Measurements from ENCODE around the gene INSL3.

Gene INSL3

DNA sequence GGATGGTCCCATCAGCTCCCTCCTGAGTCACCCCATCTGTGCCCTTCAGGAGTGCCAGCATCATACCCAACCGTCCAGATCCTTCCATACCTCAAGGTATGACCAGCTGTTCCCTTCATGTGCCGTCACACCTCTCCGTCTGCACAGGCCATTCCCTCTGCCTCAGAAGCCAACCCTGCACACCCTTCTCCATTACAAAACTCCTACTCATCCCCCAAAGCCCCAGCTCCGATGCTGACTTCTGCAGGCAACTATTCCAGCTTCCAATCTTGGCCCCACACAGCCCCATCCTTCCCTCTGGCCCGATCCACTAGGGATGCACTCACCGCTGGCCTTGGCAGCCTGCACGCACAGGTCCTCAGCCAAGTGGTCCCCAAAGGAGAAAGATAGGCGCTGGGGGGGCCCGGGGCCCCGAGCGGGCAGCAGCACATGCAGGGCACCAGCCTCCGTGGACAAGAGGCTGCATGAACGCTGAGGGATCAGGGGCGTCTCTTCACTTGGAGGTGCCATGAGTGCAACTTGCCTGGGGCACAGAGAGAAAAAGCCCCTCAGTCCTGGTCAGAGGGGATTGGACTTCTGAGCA is 22.7 kb upstream of the INSL3 start:
- DNase-seq = no peak

- no peak for DNase-seq
Measured at GRCh38 chr19:17843292-17843827, 22.0 kb upstream of the INSL3 start.

DNA sequence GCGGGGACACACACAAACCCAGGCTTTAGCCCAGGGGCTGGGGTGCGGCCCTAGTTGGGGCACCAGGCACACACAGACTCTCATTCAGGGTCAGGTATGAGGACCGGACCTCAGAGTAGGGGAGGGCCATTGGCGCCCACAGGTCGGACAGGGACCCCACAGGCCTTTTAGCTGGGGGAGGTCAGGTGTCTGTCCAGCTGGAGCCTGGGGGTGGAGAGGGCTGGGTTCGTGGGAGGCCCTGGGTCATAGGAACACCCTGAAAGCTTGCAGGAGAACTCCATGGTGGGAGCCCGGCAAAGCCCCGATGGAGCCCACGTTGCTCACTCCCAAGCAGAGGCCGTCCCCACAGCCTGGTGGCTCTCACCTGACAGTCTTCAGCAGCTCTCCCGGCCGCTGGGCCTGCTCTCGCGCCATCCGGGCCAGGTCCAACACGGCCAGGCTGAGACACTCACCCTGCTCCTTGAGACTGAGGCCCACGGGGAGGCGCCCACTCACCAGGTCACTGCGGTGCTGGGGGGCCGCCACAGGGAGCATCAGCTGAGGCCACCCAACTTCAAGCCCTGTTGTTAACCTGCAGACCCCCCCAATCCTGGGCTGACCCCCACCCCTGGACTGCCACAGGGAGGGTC is 21.5 kb upstream of the INSL3 start:
- no peak for DNase-seq

DNA sequence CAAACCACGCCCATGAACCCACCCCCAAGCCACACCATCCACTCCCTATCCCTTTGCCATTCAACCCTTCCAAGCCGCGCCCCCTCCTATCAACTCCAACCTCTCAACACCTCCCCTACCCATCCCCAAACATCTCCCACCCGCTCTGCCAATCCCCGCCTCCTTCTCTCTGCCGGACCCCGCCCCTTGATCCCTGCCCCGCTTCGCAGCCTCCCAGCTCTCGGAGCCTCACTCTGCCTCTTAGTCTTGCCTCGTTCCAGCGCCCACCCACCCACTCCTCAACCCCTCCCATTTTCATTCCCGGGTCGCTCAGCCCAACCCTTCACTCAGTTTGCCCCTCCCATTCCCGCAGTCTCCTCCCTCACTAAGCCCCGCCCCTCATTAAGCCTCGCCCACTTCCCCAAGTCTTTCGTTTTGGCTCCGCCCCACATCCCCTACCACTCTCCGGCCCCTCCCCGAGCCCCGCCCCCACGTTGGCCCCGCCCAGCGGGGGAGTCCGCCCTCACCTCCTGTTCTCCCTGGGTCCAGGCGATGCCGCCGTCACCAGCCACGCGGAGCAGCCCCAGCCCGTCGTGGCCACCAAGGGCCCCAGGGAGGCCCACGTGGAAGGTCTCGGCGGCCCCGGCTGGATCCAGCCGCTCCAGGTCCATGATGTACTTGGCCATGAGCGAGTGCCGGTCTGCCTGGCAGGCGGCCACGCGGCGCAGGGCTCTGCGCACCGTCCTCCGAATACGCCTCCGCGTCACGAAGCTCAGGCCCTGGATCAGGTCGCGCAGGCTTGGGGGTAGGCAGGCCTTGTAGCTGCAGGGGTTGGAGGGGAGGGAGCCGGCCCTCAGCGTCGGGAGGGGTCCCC is 20.7 kb upstream of the INSL3 start:
- DNase-seq = peak; percentile 90

GRCh38 chr19:17841371-17841809 is 20.1 kb upstream of the INSL3 start:
- DNase-seq = no peak

DNA sequence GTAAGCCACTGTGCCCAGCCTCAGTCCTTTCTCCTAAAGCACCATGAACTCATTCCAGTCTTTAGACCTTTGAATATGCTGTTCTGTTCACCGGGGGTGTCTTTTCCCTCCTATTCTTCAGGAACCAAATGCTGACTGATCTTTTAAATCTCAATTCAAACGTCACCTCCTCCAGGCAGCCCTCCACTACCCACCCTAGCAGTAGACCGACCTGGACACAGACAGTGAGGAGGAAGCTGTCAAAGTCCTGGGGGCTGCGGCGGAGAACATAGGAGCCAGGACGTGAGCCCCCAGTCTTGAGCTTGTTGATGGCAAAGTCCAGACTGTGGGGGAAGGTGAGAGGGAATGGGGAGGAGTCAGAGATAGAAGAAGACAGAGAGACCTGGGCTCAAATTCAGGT is 18.7 kb upstream of the INSL3 start:
- DNase-seq = no peak

GRCh38 chr19:17837972-17838371 is 16.7 kb upstream of the INSL3 start:
- no peak for DNase-seq

DNA sequence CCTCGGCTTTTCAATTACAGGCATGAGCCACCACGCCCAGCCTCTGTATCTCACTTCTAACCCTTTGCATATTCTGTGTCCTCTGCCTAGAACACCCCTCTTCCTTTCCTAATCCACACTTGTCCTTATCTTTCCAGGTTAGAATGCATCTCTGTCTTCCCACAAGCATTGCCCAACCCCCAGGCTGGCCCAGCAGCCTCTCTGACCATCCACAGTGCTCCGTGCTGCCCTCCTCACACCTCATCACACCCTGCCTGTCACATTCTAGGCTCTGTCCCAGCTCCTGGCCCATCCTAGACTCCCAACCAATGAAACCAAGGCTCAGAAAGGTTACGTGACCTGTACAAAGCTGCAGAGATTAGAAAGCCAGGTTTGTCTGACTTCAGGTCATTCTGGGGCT is 15.2 kb upstream of the INSL3 start:
- no peak for DNase-seq

GRCh38 chr19:17835182-17836006 is 14.1 kb upstream of the INSL3 start:
- no peak for DNase-seq

GRCh38 chr19:17834350-17835181 is 13.2 kb upstream of the INSL3 start:
- DNase-seq = no peak

DNA sequence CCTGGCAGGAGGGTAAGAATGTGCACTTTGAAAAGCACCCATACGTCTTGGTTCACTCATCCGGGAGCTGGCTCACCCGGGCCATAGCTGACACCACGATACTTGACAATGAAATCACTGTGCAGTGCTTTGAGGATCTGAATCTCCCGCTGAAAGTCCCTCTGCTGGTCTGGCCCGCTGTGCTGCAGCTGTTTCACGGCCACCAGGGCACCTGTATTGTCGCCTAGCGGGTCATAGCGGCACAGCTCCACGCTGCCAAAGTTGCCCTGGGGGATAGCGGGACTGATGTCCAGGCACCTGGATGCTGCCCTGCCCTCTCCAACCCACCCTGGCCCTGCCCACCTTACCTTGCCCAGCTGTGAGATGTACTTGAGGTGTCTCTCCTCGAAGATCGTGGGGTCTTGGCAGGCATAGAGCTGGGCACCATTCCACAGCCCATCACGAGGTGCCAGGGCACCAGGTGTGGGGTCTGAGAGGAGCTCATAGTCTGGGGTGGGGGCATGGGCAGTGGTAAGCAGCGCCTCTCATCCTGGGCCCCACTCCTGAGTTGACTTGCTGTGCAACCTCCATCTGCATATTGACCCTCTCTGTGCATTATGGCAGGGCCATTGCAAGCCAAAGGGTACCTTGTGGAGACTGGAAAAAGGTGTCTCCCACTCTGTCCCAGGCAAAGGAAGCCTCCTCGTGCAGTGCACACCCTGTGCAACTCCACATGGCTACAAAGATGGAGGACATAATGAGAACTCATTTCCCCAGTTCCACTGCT is 11.3 kb upstream of the INSL3 start:
- no peak for DNase-seq

GRCh38 chr19:17831419-17831888 is 10.1 kb upstream of the INSL3 start:
- DNase-seq = no peak

- DNase-seq = peak; percentile 83
Measured at GRCh38 chr19:17830567-17831418, 9.5 kb upstream of the INSL3 start.

DNA sequence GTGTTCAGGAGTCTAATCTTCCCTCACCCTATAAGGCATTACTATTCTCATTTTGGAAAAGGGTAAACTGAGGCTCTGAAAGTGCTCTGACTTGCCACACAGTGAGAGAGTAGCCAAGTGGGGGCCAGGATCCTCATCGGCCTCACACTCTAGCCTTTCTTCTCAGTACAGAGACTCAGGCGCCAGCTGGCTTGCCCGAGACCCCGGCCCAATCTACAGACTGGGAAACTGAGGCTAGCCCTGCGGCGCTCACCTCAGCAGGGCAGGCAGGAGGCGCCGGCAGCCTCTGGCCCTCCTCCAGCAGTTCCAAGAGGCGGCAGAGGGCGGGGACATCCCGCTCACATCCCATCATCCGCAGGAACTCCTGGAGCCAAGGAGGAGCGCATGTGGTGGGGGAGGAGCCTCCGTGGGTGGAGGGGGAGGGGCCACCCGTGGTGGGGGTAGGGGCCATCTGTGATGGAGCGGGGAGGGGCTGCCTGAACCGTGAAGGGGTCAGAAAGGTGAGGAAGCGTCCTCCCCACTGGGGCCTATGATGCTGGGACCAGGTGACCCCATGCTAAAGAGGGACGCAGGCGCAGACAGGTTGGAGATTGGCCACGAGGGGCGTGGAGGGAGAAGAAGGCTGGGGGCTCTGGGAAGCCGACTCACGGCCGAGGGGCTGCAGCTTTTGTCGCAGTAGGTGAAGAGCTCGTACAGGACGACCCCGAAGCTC is 8.7 kb upstream of the INSL3 start:
- DNase-seq = no peak

DNA sequence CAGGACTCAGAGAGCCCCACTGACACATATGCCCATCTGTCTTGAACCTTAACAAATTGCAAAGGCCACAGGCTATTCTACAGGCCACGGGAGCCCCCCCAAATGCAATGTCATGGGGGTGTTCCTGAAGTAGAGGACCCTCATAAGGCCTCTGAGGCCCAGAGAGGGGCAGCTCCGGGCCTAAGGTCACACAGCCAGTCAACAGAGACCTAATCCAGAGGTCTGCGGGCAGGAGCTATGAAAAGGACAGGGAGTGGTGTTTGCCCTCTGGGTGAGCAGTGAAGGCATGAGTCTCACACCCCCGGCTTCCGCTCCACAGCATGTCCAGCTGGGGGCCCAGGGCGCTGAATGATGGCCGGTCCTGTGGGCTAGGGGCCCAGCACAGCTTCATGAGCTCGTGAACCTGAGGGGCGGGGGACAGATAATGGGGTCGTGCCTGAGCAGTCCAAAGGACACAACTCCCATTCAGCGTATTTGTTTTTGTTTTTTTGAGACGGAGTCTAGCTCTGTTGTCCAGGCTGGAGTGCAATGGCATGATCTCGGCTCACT is 5.3 kb upstream of the INSL3 start:
- DNase-seq = no peak

DNA sequence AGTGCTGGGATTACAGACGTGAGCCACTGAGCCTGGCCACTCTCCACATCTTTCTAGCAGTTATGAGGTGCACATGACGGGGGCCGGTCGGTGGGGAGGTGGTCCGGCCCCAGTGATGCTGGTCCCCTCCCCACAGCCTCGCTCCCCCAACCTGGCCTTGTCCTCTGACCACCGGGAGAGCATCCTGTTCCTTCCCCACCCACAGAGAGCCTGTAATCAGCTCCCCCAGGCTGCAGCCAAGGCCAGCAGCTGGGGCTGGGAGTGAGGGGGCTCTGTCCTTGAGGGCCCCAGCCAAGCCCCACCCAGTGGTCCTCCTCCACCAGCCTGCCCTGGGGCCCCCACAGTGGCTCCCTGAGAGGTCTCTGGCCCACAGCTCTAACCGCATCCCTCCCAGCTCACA is 3.0 kb upstream of the INSL3 start:
- no peak for DNase-seq

DNA sequence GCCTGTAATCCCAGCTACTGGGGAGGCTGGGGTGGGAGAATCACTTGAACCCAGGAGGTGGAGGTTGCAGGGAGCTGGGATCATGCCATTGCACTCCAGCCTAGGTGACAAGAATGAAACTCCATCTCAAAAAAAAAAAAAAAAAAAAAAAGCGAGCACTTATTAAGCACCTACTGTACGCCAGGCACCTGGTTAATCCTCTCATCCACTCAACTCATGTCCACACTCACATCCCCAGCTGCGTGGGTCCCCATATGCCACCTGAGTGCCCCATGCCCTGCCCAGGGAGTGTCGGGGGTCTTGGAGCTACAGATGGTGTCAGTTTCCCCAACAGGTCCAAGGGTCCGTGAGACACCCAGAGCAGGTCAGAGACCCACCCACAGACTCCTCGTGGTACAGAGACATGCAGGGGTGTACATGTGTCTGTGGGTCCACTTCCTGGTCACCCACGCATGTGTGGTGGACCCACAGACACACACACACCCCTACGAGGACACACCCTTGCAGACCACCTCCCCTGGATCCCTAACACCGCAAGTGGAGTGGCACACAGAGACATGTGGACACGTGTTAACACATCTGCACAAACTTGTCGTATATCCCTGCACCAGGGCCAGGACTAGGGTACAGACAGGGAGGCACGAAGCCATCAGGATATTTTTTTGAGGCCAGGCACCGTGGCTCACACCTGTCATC is 3.5 kb downstream of the INSL3 start:
- DNase-seq = no peak

DNA sequence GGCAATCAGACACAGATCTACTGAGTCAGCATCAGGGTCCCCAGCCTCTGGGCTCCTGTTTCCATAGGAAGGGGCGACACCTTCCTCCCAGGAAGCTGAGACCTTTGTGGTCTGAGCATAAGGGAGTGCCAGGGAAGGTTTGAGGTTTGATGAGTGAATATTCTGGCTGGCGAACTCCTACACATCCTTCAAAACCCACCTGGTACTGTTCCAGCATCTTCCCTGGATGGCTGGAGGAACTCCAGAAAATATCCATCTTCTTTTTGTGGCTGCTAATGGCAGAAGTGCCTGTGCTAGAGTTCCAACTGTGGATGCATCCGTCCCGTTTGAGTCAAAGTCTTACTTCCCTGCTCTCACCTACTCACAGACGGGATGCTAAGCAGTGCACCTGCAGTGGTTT is 9.2 kb downstream of the INSL3 start:
- DNase-seq = no peak
